MM.1S (cell line): ENCODE data around the gene MDGA2.

ENCODE experiments used
- DNase-seq: peaks from one replicate; pipeline ENCODE4 v3.0.0-alpha.2; 2015
- H2AFZ ChIP-seq: fragments of 300-600 bp; sonication (generic); 2 replicates; pipeline ENCODE4 v1.6.0; 2016; ENCODE audit warnings: antibody characterized with exemption, low read length
- H3F3A ChIP-seq: fragments of 300-600 bp; sonication (generic); 2 replicates; pipeline ENCODE4 v1.6.1; 2016; ENCODE audit warnings: mild to moderate bottlenecking, antibody characterized with exemption, low read length, moderate library complexity, mixed read lengths; ENCODE audit not compliant: insufficient read depth
- H3K27ac ChIP-seq: fragments of 300-600 bp; sonication (generic); 2 replicates; pipeline ENCODE4 v1.5.1; 2016; ENCODE audit warnings: mild to moderate bottlenecking, low read length
- H3K27me3 ChIP-seq: fragments of 300-600 bp; sonication (generic); replicated peaks from 2 replicates; pipeline ENCODE4 v1.6.0; 2016; ENCODE audit warnings: low read length; ENCODE audit not compliant: insufficient read depth
- H3K36me3 ChIP-seq: fragments of 300-600 bp; sonication (generic); replicated peaks from 2 replicates; pipeline ENCODE4 v1.6.1; 2016; ENCODE audit warnings: mild to moderate bottlenecking, low read length, mixed read lengths; ENCODE audit not compliant: insufficient read depth
- H3K4me1 ChIP-seq: fragments of 300-600 bp; sonication (generic); 2 replicates; pipeline ENCODE4 v1.6.1; 2016; ENCODE audit warnings: low read length, mixed read lengths
- H3K4me2 ChIP-seq: fragments of 300-600 bp; sonication (generic); 2 replicates; pipeline ENCODE4 v1.6.0; 2016; ENCODE audit warnings: low read depth, low read length
- H3K4me3 ChIP-seq: fragments of 300-600 bp; sonication (generic); 2 replicates; pipeline ENCODE4 v1.5.1; 2016; ENCODE audit warnings: low read length, mixed read lengths
- H3K79me2 ChIP-seq: fragments of 300-600 bp; sonication (generic); 2 replicates; pipeline ENCODE4 v1.6.1; 2016; ENCODE audit warnings: mixed run types, low read length, mixed read lengths
- H3K9ac ChIP-seq: fragments of 300-600 bp; sonication (generic); 2 replicates; pipeline ENCODE4 v1.6.1; 2016; ENCODE audit warnings: low read length, mixed read lengths
- H3K9me2 ChIP-seq: fragments of 300-600 bp; sonication (generic); replicated peaks from 2 replicates; pipeline ENCODE4 v1.6.1; 2016; ENCODE audit warnings: mild to moderate bottlenecking, low read length, mixed read lengths; ENCODE audit not compliant: insufficient read depth
- H3K9me3 ChIP-seq: fragments of 300-600 bp; sonication (generic); replicated peaks from 2 replicates; pipeline ENCODE4 v1.6.1; 2016; ENCODE audit warnings: mild to moderate bottlenecking, low read length, mixed read lengths; ENCODE audit not compliant: insufficient read depth
- H4K20me1 ChIP-seq: fragments of 300-600 bp; sonication (generic); 2 replicates; pipeline ENCODE4 v1.6.1; 2016; ENCODE audit warnings: mild to moderate bottlenecking, low read length, moderate library complexity, mixed read lengths; ENCODE audit not compliant: insufficient read depth
- CTCF ChIP-seq: fragments of 300-600 bp; sonication (generic); IDR thresholded peaks from 2 replicates; pipeline ENCODE4 v1.5.1; 2016; ENCODE audit warnings: antibody characterized with exemption, low read length, mixed read lengths
- EZH2 ChIP-seq: fragments of 300-600 bp; sonication (generic); optimal IDR thresholded peaks from 2 replicates; pipeline ENCODE3; 2017; ENCODE audit warnings: low read depth, mild to moderate bottlenecking, antibody characterized with exemption, low read length, mixed read lengths
- EZH2phosphoT487 ChIP-seq: fragments of 300-600 bp; sonication (generic); IDR thresholded peaks from 2 replicates; pipeline ENCODE4 v1.6.1; 2018; ENCODE audit warnings: antibody characterized with exemption, low read length

The MDGA2 gene

DNA sequence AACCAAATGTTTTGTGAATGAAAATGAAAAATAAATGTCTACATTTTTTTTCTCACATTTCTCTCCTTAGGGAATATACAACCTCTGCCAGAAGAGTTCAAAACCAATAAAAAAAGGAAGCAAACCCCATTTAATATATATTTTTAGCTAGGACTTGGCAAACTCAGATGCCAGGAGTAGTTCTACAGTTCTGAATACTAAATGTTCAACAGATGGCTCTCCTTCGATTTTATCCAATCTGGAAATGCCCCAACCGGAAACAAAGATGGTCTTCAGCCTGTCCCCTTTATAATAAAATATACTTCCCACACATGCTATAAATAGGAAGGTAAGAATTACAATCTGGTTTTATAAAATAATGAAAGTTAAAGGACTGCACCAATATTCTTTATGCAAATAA, 330.4 kb downstream of the MDGA2 start:
- no peak overlapping the region for H3K9ac ChIP-seq
- H3K79me2 ChIP-seq: no peaks in the 10 kb centered on the region
- no peak overlapping the region for H3K4me2 ChIP-seq
- no peaks in the 10 kb centered on the region for H3K9me3 ChIP-seq
- no peak overlapping the region for H3K4me3 ChIP-seq
- H3K4me1 ChIP-seq: no peaks in the 10 kb centered on the region
- no peak overlapping the region for H2AFZ ChIP-seq
- no peaks in the 10 kb centered on the region for H3F3A ChIP-seq
- H4K20me1 ChIP-seq: no peaks in the 10 kb centered on the region
- TF ChIP-seq EZH2 (no peak), CTCF (no peak), EZH2phosphoT487 (no peak)
- no peaks in the 10 kb centered on the region for H3K9me2 ChIP-seq
- no peak for DNase-seq
- H3K27me3 ChIP-seq: no peaks in the 10 kb centered on the region
- no peaks in the 10 kb centered on the region for H3K36me3 ChIP-seq
- no peak overlapping the region for H3K27ac ChIP-seq

GRCh38 chr14:47332939-47333338, 342.5 kb downstream of the MDGA2 start:
- no peak for TF ChIP-seq CTCF
- no peak for TF ChIP-seq EZH2phosphoT487
- no peak for TF ChIP-seq EZH2

GRCh38 chr14:47332106-47332505, 343.3 kb downstream of the MDGA2 start:
- no peak for DNase-seq
- Histone ChIP-seq H3K4me2 (no peak overlapping the region), H3K4me3 (no peak overlapping the region)

More at GRCh38 chr14:47332939-47333338, 342.5 kb downstream of the MDGA2 start:
- no peaks in the 10 kb centered on the region for H3K4me1 ChIP-seq
- no peak overlapping the region for H3K9ac ChIP-seq
- H3K79me2 ChIP-seq: no peaks in the 10 kb centered on the region
- DNase-seq: no peak
- no peaks in the 10 kb centered on the region for H3F3A ChIP-seq
- H2AFZ ChIP-seq: no peak overlapping the region
- H3K36me3 ChIP-seq: no peaks in the 10 kb centered on the region
- H3K27me3 ChIP-seq: no peaks in the 10 kb centered on the region
- H3K9me3 ChIP-seq: no peaks in the 10 kb centered on the region
- no peaks in the 10 kb centered on the region for H3K9me2 ChIP-seq
- no peak overlapping the region for H3K27ac ChIP-seq
- H3K4me2 ChIP-seq: no peak overlapping the region
- no peaks in the 10 kb centered on the region for H4K20me1 ChIP-seq
- no peak overlapping the region for H3K4me3 ChIP-seq

More at GRCh38 chr14:47332106-47332505, 343.3 kb downstream of the MDGA2 start:
- no peaks in the 10 kb centered on the region for H3F3A ChIP-seq
- H3K36me3 ChIP-seq: no peaks in the 10 kb centered on the region
- no peaks in the 10 kb centered on the region for H3K4me1 ChIP-seq
- no peak for TF ChIP-seq EZH2
- TF ChIP-seq CTCF: no peak
- no peak for TF ChIP-seq EZH2phosphoT487
- no peak overlapping the region for H2AFZ ChIP-seq
- no peaks in the 10 kb centered on the region for H3K9me2 ChIP-seq
- no peak overlapping the region for H3K27ac ChIP-seq
- no peaks in the 10 kb centered on the region for H3K27me3 ChIP-seq
- no peak overlapping the region for H3K9ac ChIP-seq
- H3K9me3 ChIP-seq: no peaks in the 10 kb centered on the region
- H3K79me2 ChIP-seq: no peaks in the 10 kb centered on the region
- no peaks in the 10 kb centered on the region for H4K20me1 ChIP-seq
